ENCODE results near the gene SPIB.

Gene SPIB

DNA sequence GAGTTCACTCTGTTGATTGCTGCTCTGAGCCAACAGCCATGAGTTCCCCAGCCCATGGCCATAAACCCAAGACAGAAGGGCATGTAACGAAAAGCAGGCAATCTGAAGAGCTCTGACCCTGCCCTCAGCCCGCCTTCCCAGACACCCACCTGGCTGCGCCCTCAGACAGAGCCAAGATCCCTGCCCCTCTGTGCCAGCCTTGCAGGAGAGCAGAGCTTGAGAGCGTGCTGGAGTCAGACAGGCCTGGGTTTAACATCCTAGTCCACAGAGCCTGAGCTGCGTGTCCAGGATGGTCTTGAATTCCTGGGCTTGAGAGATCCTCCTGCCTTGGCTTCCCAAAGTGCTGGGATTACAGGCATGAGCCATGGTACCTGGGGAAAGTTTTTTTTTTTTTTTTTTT is 38.6 kb downstream of the SPIB start:
- TF ChIP-seq, protein P1, sequence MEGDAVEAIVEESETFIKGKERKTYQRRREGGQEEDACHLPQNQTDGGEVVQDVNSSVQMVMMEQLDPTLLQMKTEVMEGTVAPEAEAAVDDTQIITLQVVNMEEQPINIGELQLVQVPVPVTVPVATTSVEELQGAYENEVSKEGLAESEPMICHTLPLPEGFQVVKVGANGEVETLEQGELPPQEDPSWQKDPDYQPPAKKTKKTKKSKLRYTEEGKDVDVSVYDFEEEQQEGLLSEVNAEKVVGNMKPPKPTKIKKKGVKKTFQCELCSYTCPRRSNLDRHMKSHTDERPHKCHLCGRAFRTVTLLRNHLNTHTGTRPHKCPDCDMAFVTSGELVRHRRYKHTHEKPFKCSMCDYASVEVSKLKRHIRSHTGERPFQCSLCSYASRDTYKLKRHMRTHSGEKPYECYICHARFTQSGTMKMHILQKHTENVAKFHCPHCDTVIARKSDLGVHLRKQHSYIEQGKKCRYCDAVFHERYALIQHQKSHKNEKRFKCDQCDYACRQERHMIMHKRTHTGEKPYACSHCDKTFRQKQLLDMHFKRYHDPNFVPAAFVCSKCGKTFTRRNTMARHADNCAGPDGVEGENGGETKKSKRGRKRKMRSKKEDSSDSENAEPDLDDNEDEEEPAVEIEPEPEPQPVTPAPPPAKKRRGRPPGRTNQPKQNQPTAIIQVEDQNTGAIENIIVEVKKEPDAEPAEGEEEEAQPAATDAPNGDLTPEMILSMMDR (IDR thresholded peaks at IDR 0.05; ENCODE audit: low read depth, low read length) = no peak
- no peak for TF ChIP-seq EZH2phosphoT487 (IDR thresholded peaks at IDR 0.05; ENCODE audit: low read depth)
- H3K4me3 ChIP-seq (ENCODE audit: low read length) = no peak overlapping the region
- H3K9me3 ChIP-seq (ENCODE audit: insufficient read depth, low read length) = no peaks in the 10 kb centered on the region
- H3K9ac ChIP-seq (ENCODE audit: low read length) = no peak overlapping the region
- H3K36me3 ChIP-seq (replicated peaks; ENCODE audit: low read depth, low read length) = no peaks in the 10 kb centered on the region
- no peaks in the 10 kb centered on the region for H4K20me1 ChIP-seq (ENCODE audit: insufficient read depth, low read length)
- H3K27me3 ChIP-seq (ENCODE audit: low read depth, low read length) = no peaks in the 10 kb centered on the region
- H3K4me2 ChIP-seq (ENCODE audit: low read length) = no peak overlapping the region
- peaks cover 25% of the 10 kb centered on the region for H3K4me1 ChIP-seq (ENCODE audit: low read length)
- H3K79me2 ChIP-seq (ENCODE audit: low read length) = no peaks in the 10 kb centered on the region
- H3K27ac ChIP-seq (ENCODE audit: low read length) = no peak overlapping the region
- no peak overlapping the region for H2AFZ ChIP-seq (ENCODE audit: low read depth, low read length)

DNA sequence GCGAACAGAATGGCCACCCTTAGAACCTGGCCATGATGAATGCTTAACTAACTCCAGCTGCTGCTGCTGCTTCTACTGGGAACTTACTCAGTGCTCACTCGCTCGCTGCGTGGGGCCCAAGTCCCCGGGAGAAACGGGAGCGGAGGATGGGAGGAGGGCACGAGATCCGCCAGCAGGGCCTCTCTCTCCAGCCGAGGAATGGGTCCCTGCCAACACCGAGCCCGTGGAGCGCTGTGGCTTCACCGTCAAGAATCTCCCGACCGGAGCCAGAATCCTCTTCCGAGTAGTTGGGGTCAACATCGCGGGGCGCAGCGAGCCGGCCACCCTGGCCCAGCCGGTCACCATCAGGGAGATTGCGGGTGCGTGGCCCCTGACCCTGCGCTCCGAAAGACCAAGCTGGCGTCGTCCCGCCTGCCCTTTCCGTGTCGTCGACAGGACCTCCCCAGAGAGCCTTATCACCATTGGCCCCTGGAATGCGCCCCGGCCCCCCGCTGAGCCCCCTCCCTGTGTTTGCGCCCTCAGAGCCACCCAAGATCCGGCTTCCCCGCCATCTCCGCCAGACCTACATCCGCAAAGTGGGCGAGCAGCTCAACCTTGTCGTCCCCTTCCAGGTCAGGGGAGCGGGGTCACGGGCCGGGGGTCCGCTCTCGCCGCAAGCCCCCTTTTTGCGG is 39.8 kb downstream of the SPIB start:
- Histone ChIP-seq H3K27me3 (ENCODE audit: low read depth, low read length) (no peaks in the 10 kb centered on the region), H3K4me3 (ENCODE audit: low read length) (no peak overlapping the region), H3K9ac (ENCODE audit: low read length) (no peak overlapping the region), H4K20me1 (ENCODE audit: insufficient read depth, low read length) (no peaks in the 10 kb centered on the region), H3K36me3 (replicated peaks; ENCODE audit: low read depth, low read length) (no peaks in the 10 kb centered on the region), H3K4me2 (ENCODE audit: low read length) (no peak overlapping the region), H3K4me1 (ENCODE audit: low read length) (peaks cover 25% of the 10 kb centered on the region), H3K9me3 (ENCODE audit: insufficient read depth, low read length) (no peaks in the 10 kb centered on the region), H2AFZ (ENCODE audit: low read depth, low read length) (no peak overlapping the region), H3K27ac (ENCODE audit: low read length) (no peak overlapping the region), H3K79me2 (ENCODE audit: low read length) (no peaks in the 10 kb centered on the region)
- no peak for TF ChIP-seq EZH2phosphoT487 (IDR thresholded peaks at IDR 0.05; ENCODE audit: low read depth)
- TF ChIP-seq, protein P1 (IDR thresholded peaks at IDR 0.05; ENCODE audit: low read depth, low read length) = no peak

DNA sequence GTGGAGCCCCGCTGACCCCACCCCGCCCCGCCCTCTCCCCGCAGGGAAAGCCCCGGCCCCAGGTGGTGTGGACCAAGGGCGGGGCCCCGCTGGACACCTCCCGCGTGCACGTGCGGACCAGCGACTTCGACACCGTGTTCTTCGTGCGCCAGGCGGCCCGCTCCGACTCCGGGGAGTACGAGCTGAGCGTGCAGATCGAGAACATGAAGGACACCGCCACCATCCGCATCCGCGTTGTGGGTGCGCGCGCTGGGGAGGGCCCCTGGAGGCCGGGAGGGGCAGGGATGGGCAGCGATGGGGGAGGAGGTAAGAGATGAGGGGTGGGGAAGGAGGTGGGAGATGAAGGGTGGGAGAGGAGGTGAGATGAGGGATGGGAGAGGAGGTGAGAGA is 40.3 kb downstream of the SPIB start:
- TF ChIP-seq EZH2phosphoT487 (IDR thresholded peaks at IDR 0.05; ENCODE audit: low read depth) = no peak
- TF ChIP-seq, protein P1 (IDR thresholded peaks at IDR 0.05; ENCODE audit: low read depth, low read length) = no peak
- Histone ChIP-seq H3K36me3 (replicated peaks; ENCODE audit: low read depth, low read length) (no peaks in the 10 kb centered on the region), H3K27ac (ENCODE audit: low read length) (peak overlapping the region; percentile 88), H2AFZ (ENCODE audit: low read depth, low read length) (no peak overlapping the region), H3K4me3 (ENCODE audit: low read length) (no peak overlapping the region), H3K27me3 (ENCODE audit: low read depth, low read length) (no peaks in the 10 kb centered on the region), H3K9ac (ENCODE audit: low read length) (peak overlapping the region; percentile 72; the same call in 1 of the 2 replicates), H3K4me2 (ENCODE audit: low read length) (no peak overlapping the region; the same call in 1 of the 2 replicates), H3K9me3 (ENCODE audit: insufficient read depth, low read length) (no peaks in the 10 kb centered on the region), H4K20me1 (ENCODE audit: insufficient read depth, low read length) (no peaks in the 10 kb centered on the region), H3K4me1 (ENCODE audit: low read length) (peaks cover 25% of the 10 kb centered on the region), H3K79me2 (ENCODE audit: low read length) (no peaks in the 10 kb centered on the region)

DNA sequence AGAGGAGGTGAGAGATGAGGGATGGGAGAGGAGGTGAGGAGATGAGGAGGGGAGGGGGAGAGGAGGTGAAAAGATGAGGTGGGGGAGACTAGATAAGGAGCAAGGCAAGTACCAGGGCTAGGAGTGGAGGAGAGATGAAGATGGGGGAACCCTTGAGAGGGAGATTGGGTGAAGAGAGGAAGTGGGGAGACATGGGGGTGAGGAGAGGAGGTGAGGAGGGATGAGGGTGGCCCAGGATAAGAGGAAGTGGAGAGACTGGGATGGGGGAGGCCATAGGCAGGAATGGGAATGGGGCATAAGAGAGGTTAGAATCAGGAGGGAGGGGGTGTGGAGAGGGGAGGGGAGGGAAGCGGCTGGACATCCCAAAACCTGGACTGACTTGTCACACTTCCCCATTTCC is 40.9 kb downstream of the SPIB start:
- peak overlapping the region; percentile 54 for H3K4me3 ChIP-seq (ENCODE audit: low read length)
- peak overlapping the region; percentile 69 for H3K4me2 ChIP-seq (ENCODE audit: low read length)
- no peaks in the 10 kb centered on the region for H4K20me1 ChIP-seq (ENCODE audit: insufficient read depth, low read length)
- H3K9ac ChIP-seq (ENCODE audit: low read length) = peak overlapping the region; percentile 72
- H3K4me1 ChIP-seq (ENCODE audit: low read length) = peaks cover 25% of the 10 kb centered on the region
- H2AFZ ChIP-seq (ENCODE audit: low read depth, low read length) = no peak overlapping the region
- peak overlapping the region; percentile 88 for H3K27ac ChIP-seq (ENCODE audit: low read length)
- H3K36me3 ChIP-seq (replicated peaks; ENCODE audit: low read depth, low read length) = no peaks in the 10 kb centered on the region
- no peaks in the 10 kb centered on the region for H3K9me3 ChIP-seq (ENCODE audit: insufficient read depth, low read length)
- TF ChIP-seq, protein P1 (IDR thresholded peaks at IDR 0.05; ENCODE audit: low read depth, low read length) = no peak
- no peak for TF ChIP-seq EZH2phosphoT487 (IDR thresholded peaks at IDR 0.05; ENCODE audit: low read depth)
- H3K27me3 ChIP-seq (ENCODE audit: low read depth, low read length) = no peaks in the 10 kb centered on the region
- H3K79me2 ChIP-seq (ENCODE audit: low read length) = no peaks in the 10 kb centered on the region

Data from OCI-LY3 (cell line).